K562 (cell line): ENCODE measurements around the gene HAAO. TPM values are rescaled to one million over a fixed set of nuclear protein-coding genes. Genes with fewer than 3 reads are reported as not detected.

Source experiments
- ATAC-seq: fragments of 200-7000 bp; cut with Tn5 transposase; 3 replicates; pipeline ENCODE4 v1.9.1; 2020; ENCODE audit warnings: moderate library complexity
- BruUV-seq: library from RNA; stranded (reverse); fragments of 400-500 nt; replicated peaks from 2 replicates; lab custom pipeline; 2021; lab: Mats Ljungman, UMichigan
- CTCF ChIA-PET: fragments of 300-600 bp; formaldehyde crosslinking; extraction: SDS; loops from one replicate; lab custom pipeline; 2021; ENCODE audit warnings: low intra/inter-chr PET ratio; lab: Yijun Ruan, JAX
- POLR2A ChIA-PET: fragments of 300-600, 350-650 bp; sonication (Branson Sonifier 250); formaldehyde crosslinking; extraction: SDS; loops from one replicate; lab custom pipeline; 2021; ENCODE audit warnings: antibody characterized with exemption, inconsistent platforms; lab: Yijun Ruan, JAX
- DNase-seq, 4 experiments: peaks; one replicate each; pipeline versions ENCODE4 v3.0.0 to v3.0.0-alpha.2; 2011 to 2018; ENCODE audit warnings: low spot score in 3 of 4, mixed read lengths in 3 of 4; ENCODE audit errors: extremely low read depth in 1 of 4
- FAIRE-seq: peaks from 2 replicates; lab custom pipeline; 2011; peaks lifted over from hg19 to GRCh38; lab: Jason Lieb, UNC
- H2AFZ ChIP-seq: 2 replicates; pipeline ENCODE4 v1.6.0; 2011; ENCODE audit warnings: low read depth, low read length, control low read depth, inconsistent platforms
- H3K27ac ChIP-seq: fragments of 200-600 bp; 3 replicates; pipeline ENCODE4 v1.8.0; 2011; ENCODE audit warnings: low read depth, mild to moderate bottlenecking, control low read depth, inconsistent platforms, low read length, moderate library complexity, mixed read lengths; ENCODE audit errors: extremely low read depth
- H3K27me3 ChIP-seq, 2 experiments: fragments of 300-600 bp in 1 of 2; 2 replicates in 1 of 2; 3 replicates in 1 of 2; pipeline versions ENCODE4 v1.6.0 to v1.8.0; 2011; ENCODE audit warnings: inconsistent platforms in 2 of 2, low read length in 2 of 2, mild to moderate bottlenecking in 1 of 2, mixed read lengths in 1 of 2, moderate library complexity in 1 of 2; ENCODE audit not compliant: control insufficient read depth in 2 of 2, insufficient read depth in 2 of 2
- H3K36me3 ChIP-seq: fragments of 300-600 bp; 3 replicates; pipeline ENCODE4 v1.8.0; 2011; ENCODE audit warnings: mild to moderate bottlenecking, low read length, inconsistent platforms; ENCODE audit not compliant: control insufficient read depth, insufficient read depth
- H3K4me1 ChIP-seq, 2 experiments: fragments of 200-600 bp in 1 of 2; replicated peaks in 1 of 2; 2 replicates in 1 of 2; 3 replicates in 1 of 2; pipeline versions ENCODE4 v1.5.1 to v1.8.0; 2011; ENCODE audit warnings: inconsistent platforms in 2 of 2, low read length in 2 of 2, mild to moderate bottlenecking in 1 of 2, mixed read lengths in 1 of 2, moderate library complexity in 1 of 2; ENCODE audit not compliant: control insufficient read depth in 2 of 2, insufficient read depth in 2 of 2
- H3K4me2 ChIP-seq: 2 replicates; pipeline ENCODE4 v1.6.1; 2011; ENCODE audit warnings: low read length, control low read depth, inconsistent platforms, mixed read lengths; ENCODE audit not compliant: insufficient read depth
- H3K4me3 ChIP-seq: fragments of 200-600 bp; sonication (generic), shearing (Covaris generic); 2 replicates; pipeline ENCODE4 v1.5.1; 2016; ENCODE audit warnings: control low read depth, inconsistent platforms
- H3K79me2 ChIP-seq: fragments of 200-600 bp; 3 replicates; pipeline ENCODE4 v1.8.0; 2011; ENCODE audit warnings: low read length, inconsistent platforms; ENCODE audit not compliant: control insufficient read depth, insufficient read depth
- H3K9ac ChIP-seq, 2 experiments: 2 replicates each; pipeline versions ENCODE4 v1.6.0 to v1.6.1; 2011; ENCODE audit warnings: low read depth in 2 of 2, low read length in 2 of 2, control low read depth in 1 of 2, inconsistent platforms in 1 of 2, mild to moderate bottlenecking in 1 of 2, mixed read lengths in 1 of 2; ENCODE audit not compliant: insufficient read depth in 1 of 2
- H3K9me1 ChIP-seq: one replicate; pipeline ENCODE4 v1.6.0; 2011; ENCODE audit warnings: inconsistent platforms, mild to moderate bottlenecking, low read length, moderate library complexity; ENCODE audit not compliant: control insufficient read depth, insufficient read depth
- H3K9me3 ChIP-seq: replicated peaks from 2 replicates; pipeline ENCODE4 v1.5.1; 2011; ENCODE audit warnings: low read depth, low read length, inconsistent platforms; ENCODE audit not compliant: control insufficient read depth, insufficient read depth
- H4K20me1 ChIP-seq: replicated peaks from 2 replicates; pipeline ENCODE4 v1.6.1; 2011; ENCODE audit warnings: low read length, inconsistent platforms, mixed read lengths; ENCODE audit not compliant: control insufficient read depth, insufficient read depth
- HNRNPK ChIP-seq: fragments of 200-400 bp; formaldehyde crosslinking; IDR thresholded peaks from one replicate; pipeline ENCODE4 v1.6.1; 2018; ENCODE audit warnings: mild to moderate bottlenecking, low read depth, low read length; ENCODE audit not compliant: poor library complexity, severe bottlenecking
- KDM5B ChIP-seq: fragments of 200-600 bp; sonication (generic); IDR thresholded peaks from 2 replicates; pipeline ENCODE4 v1.6.1; 2012; ENCODE audit warnings: low read depth, mild to moderate bottlenecking, moderate library complexity, low read length, control low read depth, inconsistent platforms; ENCODE audit not compliant: insufficient replicate concordance
- WGBS: fragments of 100-300 bp; shearing (Covaris generic); methylation state at CpG from one replicate; pipeline ENCODE4 v1.1.6; 2016; ENCODE audit warnings: low coverage, mixed read lengths; ENCODE audit not compliant: insufficient coverage; ENCODE audit errors: missing lambda C conversion rate; 5-methylcytosine and 5-hydroxymethylcytosine counted together
- in situ Hi-C: fragments of 300-500 bp; cut with MboI; formaldehyde crosslinking; loops from 4 replicates; pipeline ENCODE4 v1.15.0; 2018; ENCODE audit warnings: inconsistent platforms, mixed read lengths
- intact Hi-C: fragments of 100-400 bp; cut with micrococcal nuclease; formaldehyde crosslinking; loops from 2 replicates; pipeline ENCODE4 v1.14.2; 2022
- polyA plus RNA-seq, 8 experiments: library from polyadenylated mRNA; depleted of rRNA in 4 of 8; stranded (reverse) in 5 of 8; unstranded in 3 of 8; fragments of >200 nt; fragmentation: Nextera tagmentation in 2 of 8; fragmentation: Illumina TruSeq in 1 of 8; extraction: Ambion mirVana in 2 of 8; extraction: Trizol in 1 of 8; gene quantifications; 2 replicates each; pipeline versions ENCODE4 v1.2.1 to v1.2.3, GENCODE V29; 2011 to 2014; ENCODE audit warnings: inconsistent platforms in 1 of 8, missing spikeins in 1 of 8
- total RNA-seq, 7 experiments: library from RNA; depleted of rRNA in 6 of 7; stranded (reverse); fragments of >200 nt in 6 of 7; fragmentation: Illumina TruSeq in 2 of 7; extraction: Trizol in 2 of 7; gene quantifications; 2 replicates each; pipeline versions ENCODE4 v1.2.1 to v1.2.3, GENCODE V29; 2011 to 2021; ENCODE audit warnings: low replicate concordance in 1 of 7
- TF ChIP-seq, protein P1 (sequence below): sonication (generic); formaldehyde crosslinking; IDR thresholded peaks from 2 replicates; pipeline ENCODE4 v1.8.1; 2023; ENCODE audit warnings: mild to moderate bottlenecking, missing genetic modification reagents

HAAO gene
- total and polyA plus RNA-seq, 9 of the 15 experiments (the other 6 are each of a cell fraction or from before 2014, with no cell fraction given) = not detected

DNA sequence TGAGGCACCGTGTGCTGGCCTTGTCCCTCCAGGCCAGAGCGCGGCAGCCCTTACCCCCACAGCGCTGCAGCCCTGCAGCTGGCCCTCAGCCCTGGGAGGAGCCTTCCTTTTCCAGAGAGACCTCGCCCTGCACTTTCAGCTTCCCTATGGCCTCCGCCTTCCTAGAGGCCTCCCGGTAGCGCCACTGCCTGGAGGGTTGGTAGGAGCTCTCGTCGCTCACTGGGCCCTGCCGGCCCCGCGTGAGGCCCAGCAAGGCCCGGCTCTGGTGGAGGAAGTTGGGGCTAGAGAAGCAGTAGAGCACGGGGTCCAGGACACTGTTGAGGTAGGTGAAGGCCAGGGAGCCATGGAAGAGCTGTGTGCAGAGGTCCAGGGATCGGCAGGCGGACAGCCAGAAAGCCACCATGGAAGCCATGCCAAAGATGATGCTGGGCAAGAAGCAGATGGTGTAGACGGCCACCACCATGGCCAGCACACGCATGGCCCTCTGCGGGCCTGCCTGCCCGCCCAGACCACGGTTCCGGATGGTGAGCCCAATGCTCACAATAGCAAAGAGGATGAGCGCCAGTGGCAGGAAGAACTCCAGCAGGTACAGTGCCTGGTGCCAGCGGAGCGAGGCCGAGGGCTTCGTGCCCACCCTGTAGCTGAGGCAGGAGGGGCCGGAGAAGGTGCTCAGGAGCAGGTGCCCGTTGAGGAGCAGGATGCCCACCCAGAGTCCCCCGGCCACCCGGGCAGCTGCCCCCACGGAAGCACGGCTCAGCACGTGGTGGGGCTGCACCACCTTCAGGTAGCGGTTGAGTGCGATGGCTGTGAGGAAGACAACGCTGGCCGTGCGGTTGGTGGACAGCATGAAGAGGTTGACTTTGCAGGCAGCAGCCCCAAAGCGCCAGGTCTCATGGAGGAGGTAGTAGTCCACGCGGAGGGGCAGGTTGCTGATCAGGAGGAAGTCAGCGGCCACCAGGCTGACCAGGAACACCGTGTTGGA, 29.3 kb downstream of the HAAO start:
- WGBS = 22% methylated on average over 41 of the region's 45 CpGs
- BruUV-seq = no TSS peak

More for the DNA sequence above, 29.3 kb downstream of the HAAO start:
- Histone ChIP-seq H3K27me3 (peaks cover 3 to 44% of the 10 kb centered on the region in 2 experiments; a peak in 4 of 5 replicates), H4K20me1 (no peaks in the 10 kb centered on the region), H3K4me2 (no peak overlapping the region), H3K27ac (no peak overlapping the region), H3K9me3 (no peaks in the 10 kb centered on the region), H3K36me3 (no peaks in the 10 kb centered on the region), H3K79me2 (no peaks in the 10 kb centered on the region), H3K4me3 (no peak overlapping the region), H2AFZ (no peak overlapping the region), H3K9me1 (no peaks in the 10 kb centered on the region), H3K9ac (peak overlapping the region in 1 of 2 experiments; percentile 7; a peak in 1 of 4 replicates), H3K4me1 (peaks cover 0 to 18% of the 10 kb centered on the region in 2 experiments; a peak in 1 of 5 replicates)
- no peak; the same call in 1 of the 3 replicates for ATAC-seq
- no peak for FAIRE-seq
- intact Hi-C loops = no loop called here
- in situ Hi-C loops = no loop called here
- ChIA-PET CTCF (no interaction called here), POLR2A (interaction anchor here (0.5 to 1.5 kb wide), 3 partner anchors 10 to 14 kb away, joined by 3 to 6 read pairs (median 4); no protein-coding TSS in a partner anchor)
- no peak for DNase-seq
- TF ChIP-seq, protein P1, sequence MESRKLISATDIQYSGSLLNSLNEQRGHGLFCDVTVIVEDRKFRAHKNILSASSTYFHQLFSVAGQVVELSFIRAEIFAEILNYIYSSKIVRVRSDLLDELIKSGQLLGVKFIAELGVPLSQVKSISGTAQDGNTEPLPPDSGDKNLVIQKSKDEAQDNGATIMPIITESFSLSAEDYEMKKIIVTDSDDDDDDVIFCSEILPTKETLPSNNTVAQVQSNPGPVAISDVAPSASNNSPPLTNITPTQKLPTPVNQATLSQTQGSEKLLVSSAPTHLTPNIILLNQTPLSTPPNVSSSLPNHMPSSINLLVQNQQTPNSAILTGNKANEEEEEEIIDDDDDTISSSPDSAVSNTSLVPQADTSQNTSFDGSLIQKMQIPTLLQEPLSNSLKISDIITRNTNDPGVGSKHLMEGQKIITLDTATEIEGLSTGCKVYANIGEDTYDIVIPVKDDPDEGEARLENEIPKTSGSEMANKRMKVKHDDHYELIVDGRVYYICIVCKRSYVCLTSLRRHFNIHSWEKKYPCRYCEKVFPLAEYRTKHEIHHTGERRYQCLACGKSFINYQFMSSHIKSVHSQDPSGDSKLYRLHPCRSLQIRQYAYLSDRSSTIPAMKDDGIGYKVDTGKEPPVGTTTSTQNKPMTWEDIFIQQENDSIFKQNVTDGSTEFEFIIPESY (CRISPR knock-in tag) = peak; percentile 94
- no peak for TF ChIP-seq HNRNPK
- TF ChIP-seq KDM5B = no peak
